ENCODE results near the gene SEPTIN8.

Gene SEPTIN8

DNA sequence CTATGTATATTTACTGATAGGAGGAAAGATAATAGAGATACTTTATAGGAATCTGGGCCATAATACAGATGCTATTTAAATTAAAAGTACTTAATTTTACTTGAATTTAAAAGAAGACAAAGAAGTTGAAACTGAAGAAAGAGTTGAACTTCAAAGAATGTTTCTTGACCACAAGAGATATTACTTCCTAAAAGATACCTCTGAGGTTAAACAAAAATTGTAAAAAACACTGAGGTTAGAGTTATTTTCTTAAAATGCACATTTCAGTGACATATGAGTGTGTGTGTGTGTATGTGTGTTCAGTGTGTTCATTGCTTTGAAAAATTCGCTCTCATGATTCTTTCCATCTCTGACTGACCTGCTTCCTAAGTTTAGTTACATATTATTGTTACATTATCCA is 3.5 kb upstream of the SEPTIN8 start:
- no peak for DNase-seq (ENCODE audit: low spot score)

DNA sequence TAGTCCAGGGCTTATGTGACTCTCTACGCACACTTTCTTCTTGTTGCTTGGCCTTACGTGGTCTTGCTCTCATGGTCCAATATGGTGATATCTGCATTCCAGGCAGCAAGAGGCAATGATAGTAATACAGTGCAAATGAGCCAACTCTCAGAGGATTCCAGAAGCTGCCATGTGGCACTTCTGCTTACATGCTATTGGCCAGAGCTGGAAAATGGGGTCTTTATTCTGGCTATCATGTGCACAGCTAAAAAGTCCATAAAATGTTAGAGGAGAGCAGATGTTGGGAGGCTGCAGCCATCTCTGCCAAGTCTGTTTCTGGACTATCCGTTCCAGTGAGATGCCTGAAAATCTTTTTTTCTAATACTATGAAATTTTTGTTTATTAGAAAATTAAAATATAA is 2.9 kb upstream of the SEPTIN8 start:
- peak; percentile 89 for DNase-seq (ENCODE audit: low spot score)

DNA sequence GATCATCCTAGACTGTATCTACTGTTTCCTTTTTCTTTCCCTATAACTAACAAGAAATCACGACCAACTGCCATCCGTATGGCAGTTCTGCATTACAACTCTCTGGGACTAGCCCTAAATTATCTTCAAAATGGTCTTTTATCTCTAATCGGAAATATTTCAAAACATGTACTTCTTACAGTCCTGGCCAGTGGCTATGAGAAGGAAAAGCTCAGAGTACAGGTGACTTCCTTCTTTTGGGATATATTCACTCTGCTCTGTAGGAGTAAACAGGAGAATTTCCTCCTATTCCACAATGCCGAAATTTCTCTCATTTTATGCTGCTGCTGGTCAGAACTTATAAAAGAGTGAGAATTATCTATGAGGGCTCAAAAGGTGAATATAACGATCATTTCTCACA is 1.8 kb upstream of the SEPTIN8 start:
- no peak for DNase-seq (ENCODE audit: low spot score)

DNA sequence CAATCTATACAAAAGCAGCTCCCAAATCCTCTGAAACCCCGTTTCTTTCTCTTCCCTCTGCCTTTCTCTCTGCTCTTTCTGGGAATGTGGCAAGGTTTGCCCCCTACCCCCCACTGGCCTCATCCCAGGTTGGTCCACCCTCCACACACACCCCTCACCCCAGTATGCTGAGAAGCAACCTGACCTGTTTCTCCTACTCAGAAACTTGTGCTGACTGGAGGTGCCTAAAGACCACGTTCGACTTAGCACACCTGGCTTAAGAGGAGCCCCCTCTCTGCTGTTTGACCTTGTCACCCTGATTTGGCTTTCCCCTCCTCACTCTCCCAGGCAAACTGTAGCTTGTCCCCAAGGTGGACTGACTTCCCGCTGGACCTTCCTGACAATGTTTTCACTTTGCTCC is 1.1 kb upstream of the SEPTIN8 start:
- DNase-seq (ENCODE audit: low spot score) = no peak

DNA sequence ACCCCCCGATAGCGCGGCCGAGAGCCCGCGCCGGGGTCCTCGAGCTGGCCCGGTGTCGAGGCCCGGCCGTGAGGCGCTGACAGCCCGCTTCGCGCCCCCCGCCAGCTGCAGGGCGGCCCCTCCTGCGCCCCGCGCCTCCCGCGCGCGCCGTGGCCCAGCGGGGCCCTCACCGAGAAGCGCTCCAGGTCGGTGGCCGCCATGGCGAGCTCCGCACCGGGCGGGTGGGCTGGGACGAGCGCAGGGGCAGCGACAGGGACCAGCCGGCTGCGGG is 166 bp downstream of the SEPTIN8 start:
- no peak for DNase-seq (ENCODE audit: low spot score)

DNA sequence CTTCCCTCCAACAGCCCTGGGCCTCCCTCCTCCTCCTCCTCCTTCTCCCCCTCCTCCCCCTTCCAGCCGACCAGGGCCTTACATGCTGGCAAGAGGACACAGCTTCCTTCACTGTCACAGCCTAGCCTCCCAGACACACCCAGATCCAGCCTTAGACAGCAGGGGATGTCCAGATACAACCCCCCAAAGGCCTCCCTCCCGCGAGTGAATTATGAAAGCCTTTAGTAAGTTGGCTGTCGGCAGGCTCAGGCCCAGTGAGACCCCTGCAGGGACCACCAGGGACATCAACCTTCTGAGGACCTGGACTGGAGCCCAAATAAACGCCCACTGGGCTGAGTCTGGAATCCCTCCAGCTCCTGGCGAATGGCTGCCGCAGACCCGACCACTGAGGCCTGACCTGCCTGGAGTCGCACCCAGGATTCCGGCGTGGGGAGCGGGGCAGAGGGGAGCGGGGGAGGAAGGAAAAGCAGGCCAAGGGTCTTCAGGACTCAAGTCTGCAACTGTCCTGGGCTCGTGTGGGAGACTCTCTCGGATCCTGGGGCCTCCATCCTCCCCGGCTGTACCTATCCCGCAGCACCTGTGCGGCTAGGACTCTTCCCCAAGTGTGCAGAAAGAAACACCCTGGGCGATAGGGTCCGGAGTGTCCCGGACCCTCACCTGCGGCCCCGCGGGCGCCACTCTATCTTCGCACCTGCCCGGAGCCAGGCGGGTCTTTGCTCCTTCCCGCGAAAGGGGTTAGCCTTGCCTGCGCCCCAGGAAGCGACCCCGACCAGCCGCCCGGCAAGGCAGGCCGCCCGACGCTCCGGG is 705 bp downstream of the SEPTIN8 start:
- peak; percentile 83 for DNase-seq (ENCODE audit: low spot score)

DNA sequence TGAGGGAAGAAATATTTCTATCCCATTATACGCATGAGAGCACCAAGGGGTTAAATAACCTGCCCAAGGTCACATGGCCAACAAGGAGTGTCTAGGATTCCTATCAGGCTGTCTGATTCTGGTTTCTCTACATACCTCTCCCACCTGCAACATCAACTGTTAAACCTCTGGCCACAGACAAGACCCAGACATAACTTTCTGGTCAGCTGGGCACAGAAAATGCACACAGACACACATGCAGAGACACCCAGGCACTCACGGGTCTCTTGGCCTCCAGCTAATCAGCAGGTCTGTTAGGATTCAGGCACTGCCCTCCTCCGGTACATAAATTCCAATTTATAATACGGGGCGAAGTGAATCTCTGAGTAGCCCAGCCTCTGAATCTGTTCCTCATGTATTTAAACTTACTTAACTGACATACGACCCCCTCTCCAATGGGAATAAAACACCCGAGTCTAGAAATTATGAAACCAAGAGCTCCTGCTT is 1.5 kb downstream of the SEPTIN8 start:
- DNase-seq (ENCODE audit: low spot score) = no peak

DNA sequence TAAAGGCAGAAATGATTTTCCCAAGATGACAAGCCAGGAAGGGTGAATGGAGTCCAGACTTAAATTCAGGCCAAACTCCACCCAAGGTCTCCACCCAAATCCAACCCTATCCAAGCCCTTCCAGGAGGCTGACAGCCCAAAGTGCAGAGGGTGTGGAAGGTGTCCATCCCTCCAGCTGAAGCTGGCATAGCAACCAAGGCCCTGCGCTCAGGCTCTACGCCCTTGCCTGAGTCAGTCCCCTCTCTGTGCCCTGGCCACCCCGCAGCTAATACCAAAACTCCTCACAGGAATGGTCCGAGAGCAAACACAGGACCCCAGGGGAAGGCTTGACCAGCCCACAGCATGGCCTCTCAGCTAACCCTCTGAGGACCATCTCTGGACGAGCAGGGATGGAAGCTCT is 2.1 kb downstream of the SEPTIN8 start:
- no peak for DNase-seq (ENCODE audit: low spot score)

DNA sequence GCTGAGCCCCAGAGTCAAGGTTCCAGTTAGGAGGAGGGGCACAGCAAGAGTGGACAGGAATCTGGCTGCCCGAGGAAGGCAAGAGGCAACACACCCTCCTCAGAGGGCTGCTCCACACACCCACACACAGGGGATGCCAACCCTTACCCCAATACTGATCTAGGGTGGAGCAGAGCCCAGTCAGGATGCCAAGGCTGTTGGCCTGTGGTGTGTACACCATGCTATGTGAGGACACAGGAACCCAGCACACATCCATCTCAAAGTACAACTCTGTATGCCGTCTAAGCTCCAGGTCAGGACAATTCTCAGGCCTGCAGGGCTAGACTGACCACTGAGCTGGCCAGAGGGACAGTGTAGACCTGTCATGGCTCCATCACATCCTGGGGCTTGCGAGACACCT is 2.6 kb downstream of the SEPTIN8 start:
- DNase-seq (ENCODE audit: low spot score) = no peak

DNA sequence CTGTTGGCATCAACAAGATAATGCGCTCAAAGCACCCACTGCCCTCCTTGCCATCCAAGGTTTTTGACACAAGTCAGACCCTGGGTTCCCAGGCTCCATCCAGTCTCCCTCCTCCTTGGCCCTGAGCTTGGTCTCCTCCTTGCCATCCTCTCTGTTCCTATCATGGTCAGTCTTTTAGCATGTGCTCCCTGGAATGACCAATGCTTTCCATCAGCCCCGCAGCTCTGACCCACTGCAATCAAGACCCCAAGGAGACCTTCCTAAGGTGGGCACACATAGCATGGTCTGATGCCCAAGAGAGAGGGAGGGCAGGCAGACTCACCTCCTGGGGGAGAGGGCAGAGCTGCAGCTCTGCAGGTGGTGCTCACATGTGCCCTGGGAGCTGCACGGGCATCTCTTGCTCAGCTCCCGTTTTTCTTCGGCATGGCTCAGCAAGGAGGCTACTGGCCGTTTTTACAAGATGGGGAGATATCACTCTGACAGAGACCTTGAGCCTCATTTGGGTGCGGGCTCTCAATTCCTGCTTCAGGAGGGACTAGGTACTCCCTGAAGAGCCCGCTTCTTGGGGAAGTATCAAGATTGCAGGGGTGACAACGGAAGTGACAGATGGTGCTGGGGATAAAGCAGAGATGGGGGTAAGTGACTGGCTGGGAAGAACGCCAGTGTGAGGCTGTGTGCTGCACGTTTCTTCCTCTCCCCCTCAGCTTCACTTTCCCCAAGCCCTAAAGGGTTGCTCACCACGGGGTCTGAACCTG is 3.3 kb downstream of the SEPTIN8 start:
- no peak for DNase-seq (ENCODE audit: low spot score)

DNA sequence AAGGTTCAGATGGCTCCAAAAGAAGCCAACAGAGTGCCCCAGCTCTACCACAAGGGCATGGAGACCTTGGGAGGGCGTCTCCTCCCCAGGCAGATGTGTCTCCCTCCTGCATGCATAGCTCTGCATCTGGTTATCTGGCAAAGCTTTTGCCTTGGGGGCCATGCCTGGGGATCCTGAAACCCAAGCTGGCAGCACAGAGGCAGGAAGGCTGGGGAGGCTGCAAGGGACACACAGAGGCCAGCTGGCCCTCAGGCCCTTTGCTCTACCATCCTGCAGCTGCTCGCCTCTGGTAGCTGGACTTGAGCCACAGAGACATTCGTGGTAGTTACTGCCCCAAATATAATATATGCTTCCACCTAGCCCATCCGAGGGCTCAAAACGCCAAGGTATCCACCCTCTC is 3.9 kb downstream of the SEPTIN8 start:
- no peak for DNase-seq (ENCODE audit: low spot score)

DNA sequence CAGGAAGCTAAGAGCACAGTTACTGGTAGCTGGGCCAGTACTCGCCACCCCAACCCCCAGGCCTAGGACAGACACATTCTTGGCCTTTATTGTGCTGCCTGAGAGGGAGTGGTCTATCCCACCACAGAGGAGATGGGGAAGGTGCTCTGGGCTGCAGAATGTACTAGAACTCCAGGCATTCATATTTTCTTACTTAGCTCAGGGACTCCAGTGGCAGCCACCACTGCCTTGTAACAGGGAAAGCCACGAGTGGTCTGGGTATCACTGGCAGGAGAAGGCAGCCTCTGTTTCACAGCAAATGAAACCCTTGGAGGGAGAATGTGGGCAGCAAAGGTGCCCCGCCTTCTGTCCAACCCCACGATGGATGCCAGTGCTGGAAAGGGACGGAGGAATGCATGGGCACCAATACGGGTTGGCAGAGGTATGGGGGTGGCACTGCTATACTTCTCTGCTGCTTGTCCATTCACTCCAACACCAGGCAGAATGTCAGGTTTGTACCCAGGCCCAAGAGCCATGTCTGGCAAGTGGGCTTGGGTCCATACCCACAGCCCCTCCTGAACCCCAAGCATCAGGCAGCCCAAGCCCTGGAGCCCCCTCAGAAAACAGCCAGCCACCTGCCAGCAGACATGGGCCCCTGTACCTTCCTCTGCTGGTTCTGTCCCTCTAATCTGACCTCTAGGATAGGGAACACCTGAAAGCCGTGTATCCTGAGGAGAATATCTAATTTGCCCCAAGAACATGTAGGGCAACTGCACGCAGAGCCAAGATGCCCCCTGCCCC is 4.6 kb downstream of the SEPTIN8 start:
- DNase-seq (ENCODE audit: low spot score) = no peak

DNA sequence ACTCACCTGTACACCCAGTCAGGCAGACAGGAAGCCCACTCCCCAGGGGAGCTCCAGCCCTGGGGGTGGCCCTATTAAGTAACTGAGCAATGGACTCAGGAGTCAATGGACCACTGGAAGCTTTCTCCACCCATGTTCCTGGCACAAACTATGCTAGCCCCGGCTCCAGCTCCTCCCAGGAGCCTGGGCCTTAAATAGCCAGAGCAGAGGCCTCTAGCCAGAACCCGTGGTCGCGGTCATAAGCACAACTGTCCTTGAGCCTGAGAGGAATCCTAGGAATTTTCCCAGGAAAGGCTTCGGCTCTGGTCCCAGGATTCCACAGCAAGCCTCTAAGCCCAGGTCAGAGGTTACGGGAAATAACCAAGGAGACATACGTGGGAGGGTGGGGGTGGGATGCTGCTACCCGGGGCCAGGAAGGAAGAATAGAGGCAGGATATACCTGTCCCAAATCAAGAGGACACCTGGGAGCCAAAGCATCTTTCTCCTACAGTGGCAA is 5.5 kb downstream of the SEPTIN8 start:
- DNase-seq (ENCODE audit: low spot score) = no peak

DNA sequence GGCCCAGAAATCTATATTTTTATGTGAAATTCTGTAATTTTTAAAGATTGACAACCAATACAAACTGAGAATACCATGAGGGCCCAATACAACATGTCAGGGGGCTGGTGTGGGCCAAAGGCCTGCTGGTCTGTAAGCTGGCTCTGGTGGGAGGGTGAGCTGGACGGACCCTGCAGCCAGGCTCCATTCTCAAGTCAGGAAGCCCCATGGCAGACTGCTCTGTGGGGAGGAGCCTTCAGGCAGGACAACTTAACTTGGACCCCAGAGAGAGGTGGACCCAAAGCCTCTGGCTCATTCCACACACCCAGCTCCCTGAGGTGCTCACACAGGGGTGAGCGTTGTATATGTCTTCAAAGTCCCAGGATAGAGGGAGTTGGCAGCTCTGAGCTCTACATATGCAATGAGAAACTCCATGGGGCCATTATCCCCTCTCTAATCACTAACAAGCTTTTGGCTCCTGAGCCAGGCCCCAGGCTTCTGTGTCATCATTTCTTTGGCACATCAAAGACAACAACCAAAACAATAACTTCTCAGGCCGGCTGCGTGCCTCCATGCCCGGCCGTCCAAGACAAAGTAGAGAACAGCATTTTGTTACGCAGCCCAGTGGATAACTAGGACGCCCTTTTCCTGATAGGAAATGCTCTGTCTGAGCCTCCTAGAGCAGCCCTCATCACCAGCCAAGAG is 6.4 kb downstream of the SEPTIN8 start:
- no peak for DNase-seq (ENCODE audit: low spot score)

DNA sequence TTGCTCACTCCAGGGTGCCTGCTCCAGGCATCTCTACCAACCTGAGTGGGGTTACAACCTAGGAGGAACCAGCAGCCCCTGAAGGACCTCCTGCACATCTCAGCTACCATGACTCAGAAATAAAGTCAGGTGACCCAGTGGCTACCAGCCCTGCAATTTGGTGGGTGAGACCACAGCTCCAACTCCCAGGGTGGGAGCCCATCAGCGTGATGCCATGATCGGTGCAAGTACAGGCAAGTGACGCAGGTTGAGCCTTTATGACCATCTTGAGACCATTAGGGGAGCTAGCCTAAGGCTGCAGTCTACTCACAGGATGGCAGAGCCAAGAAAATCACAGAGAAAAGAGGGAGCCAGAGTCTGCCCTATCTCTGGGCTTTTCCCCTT is 8.6 kb downstream of the SEPTIN8 start:
- DNase-seq (ENCODE audit: low spot score) = no peak

DNA sequence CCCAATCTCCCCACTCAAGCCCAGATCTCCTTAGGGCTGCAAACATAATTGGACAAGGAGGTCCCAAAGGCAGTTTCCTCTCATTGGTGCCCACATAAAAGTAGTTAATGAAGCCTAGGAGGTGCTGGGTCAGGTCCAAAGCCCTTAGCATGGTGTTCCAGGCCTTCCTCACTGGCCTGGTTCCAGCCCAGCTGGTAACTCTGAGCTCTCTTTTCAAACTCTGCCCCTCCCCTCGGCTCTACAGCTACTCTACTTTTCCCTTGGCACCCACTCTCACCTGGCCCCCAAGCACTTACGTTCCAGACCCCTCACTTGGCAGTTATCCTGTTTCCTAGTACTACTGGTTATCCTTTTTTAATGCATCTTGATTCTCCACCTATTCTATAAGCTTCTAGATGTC is 9.9 kb downstream of the SEPTIN8 start:
- DNase-seq (ENCODE audit: low spot score) = no peak

DNA sequence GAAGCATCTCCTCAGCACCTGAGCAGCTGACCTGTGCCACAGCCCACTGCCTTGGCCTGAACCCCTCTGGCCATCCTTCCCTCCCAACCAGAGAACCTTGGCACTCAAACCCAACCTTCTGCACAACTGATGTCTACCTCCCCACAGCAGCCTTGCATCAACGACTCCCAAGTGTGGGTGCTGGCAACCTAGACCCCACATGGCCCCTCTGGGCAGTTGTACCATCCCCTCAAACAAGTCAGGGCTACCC is 10.3 kb downstream of the SEPTIN8 start:
- no peak for DNase-seq (ENCODE audit: low spot score)

DNA sequence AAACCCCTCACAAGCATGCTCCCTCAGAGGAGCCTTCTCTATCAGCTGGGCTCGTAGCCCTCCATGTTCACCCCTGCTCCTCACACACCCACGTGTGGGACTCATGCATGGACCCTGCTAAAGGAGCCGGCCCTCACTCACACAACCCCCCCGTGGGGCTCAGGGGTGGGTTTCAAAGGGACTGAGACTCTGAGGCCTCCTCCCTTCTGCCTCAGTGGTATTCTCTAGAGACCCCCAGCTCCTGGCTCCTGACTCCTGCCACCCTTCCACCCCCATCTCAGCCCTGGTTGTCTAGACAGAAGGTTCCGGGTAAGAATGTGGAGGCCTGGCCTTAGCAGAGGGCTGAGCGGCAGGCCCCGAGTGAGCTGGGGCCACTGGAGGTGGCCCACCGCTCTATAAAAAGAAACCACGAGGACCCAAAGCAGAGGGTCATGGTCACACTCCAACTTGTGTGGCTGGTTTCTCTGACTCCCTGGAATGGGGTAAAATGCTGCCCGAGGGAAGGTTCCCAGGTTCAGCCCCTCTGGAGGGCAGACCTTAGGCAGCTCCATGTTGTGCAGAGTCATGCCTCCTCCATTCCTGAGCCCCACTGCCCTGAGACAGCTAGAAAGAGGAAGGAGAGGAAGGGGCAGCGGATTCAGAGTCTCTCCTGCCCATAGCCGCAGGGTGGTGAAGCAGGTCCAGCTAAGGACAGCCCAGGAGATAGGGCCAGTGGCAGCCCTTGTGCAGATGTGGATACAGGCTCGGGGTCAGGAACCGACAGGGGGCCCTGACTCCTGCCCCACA is 10.8 kb downstream of the SEPTIN8 start:
- no peak for DNase-seq (ENCODE audit: low spot score)

DNA sequence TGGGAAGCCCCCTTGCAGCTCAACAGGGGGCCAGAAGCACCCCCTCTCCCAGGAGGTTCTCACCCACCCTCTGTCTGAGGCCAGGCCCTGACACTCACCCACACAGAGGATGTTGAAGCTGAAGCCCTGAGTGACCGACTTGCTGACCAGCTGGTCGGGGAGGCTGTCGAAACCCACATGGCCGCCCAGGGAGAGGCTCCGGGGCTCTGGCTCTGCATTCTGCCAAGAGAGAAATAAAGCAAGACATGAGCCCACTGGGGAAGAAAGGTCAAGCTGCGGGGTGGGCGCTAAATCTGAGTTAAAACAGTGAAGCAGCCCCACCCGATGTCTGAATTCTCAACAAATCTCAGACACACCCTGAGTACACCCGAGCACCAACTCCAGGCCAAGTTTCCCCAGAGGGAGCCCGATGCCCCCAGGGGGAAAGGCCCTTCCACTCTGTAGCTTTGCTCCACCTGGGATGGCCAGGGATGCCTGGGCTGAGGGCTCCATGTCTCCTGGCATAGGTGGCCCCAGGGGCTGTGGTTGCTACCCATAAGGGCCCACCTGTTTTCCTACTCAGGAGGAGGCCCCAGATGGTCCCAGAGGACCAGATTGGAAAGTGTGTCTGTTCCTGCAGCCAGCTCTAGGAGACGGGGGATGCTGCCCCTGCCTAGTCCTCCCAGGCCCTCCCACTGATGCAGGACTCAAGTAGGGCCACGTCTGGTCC is 11.6 kb downstream of the SEPTIN8 start:
- no peak for DNase-seq (ENCODE audit: low spot score)

DNA sequence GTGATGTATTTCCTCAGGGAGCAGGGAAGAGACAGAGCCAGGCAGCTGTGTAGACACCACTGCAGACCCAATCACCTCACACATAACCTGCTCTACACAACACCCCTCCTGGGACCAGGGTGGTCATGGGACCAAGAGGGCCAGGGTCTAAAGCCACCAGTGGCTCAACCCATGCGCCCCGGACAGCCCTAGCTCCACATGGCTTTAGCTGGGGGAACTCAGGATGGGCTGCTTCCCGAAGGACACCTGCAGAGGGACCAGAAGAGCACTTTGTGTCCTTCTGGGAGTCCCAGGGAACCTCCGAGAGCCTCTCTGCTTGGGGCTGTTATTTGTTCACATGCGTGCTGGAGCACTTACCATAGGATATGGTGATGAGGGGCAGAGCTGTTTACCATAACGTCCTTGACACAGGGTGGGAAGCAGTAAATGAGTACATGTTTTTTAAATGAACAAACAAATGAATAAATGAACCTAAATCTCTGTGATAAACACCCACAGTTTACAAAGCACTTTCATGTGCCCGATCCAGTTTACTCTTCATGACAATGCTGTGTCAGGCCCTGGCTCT is 12.3 kb downstream of the SEPTIN8 start:
- DNase-seq (ENCODE audit: low spot score) = no peak

DNA sequence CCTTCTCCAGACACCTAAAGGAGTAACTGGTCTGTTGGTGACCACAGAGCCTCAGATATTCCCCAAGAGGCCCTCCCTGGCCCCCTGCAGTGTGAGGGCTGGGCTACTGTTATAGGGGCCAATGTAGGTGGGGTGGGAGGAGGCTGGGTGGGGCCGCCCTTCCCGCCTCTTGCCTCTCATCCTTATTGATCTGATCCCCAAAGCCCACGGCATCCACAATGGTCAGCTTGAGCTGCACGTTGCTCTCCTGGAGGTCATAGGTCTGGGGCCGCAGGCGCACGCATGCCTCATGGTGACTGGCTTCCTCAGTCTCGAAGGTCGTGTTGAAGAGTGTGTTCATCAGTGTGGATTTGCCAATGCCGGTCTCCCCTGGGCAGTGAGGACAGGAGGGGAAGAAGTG is 13.0 kb downstream of the SEPTIN8 start:
- DNase-seq (ENCODE audit: low spot score) = no peak

All from putamen (tissue), 1 donor.